Lower leg skin (tissue), 4 donors: ENCODE measurements around the gene SHISA8. TPM values are rescaled to one million over a fixed set of nuclear protein-coding genes. Genes with fewer than 3 reads are reported as not detected.
"Not testable (repeated sequence)": the region's sequence is repeated elsewhere in the genome, so short reads cannot be mapped to it uniquely, and the experiment has no call there.

ENCODE experiments used
- DNase-seq, 2 donors: peaks; one replicate each; pipeline ENCODE4 v3.0.0-alpha.2; 2019; ENCODE audit warnings: low spot score in 2 of 2
- H3K4me3 ChIP-seq: fragments of 200-600 bp; sonication (generic); 2 replicates; pipeline ENCODE4 v1.5.1; 2017; ENCODE audit warnings: mild to moderate bottlenecking, low read depth; ENCODE audit not compliant: poor library complexity, severe bottlenecking
- POLR2A ChIP-seq, 2 donors: fragments of 450-650 bp; IDR thresholded peaks; one replicate each; pipeline ENCODE4 v1.6.1; 2016 to 2017; ENCODE audit warnings: antibody characterized with exemption in 2 of 2, mild to moderate bottlenecking in 1 of 2, moderate library complexity in 1 of 2
- WGBS, 2 donors: methylation state at CpG; one replicate each; pipeline ENCODE4 v1.1.5; 2018; 5-methylcytosine and 5-hydroxymethylcytosine counted together
- intact Hi-C: fragments of 100-400 bp; cut with DNase I; formaldehyde crosslinking; loops from one replicate; pipeline ENCODE4 v1.15.0; 2023; ENCODE audit warnings: low total_unique reads
- total RNA-seq, 4 donors: library from RNA; depleted of rRNA; stranded (reverse); fragments of >200 nt; gene quantifications; one replicate each; pipeline ENCODE4 v1.1.0, GENCODE V29; 2016
- TF ChIP-seq, protein P1 (sequence below), 3 donors: fragments of 450-650 bp; IDR thresholded peaks; one replicate each; pipeline ENCODE4 v1.5.1; 2016; ENCODE audit warnings: antibody characterized with exemption in 3 of 3, mild to moderate bottlenecking in 3 of 3, moderate library complexity in 2 of 3

The SHISA8 gene
- total RNA-seq, 4 donors from 2014 or later, result 0.46 to 2.0 (median 1.0) TPM

DNA sequence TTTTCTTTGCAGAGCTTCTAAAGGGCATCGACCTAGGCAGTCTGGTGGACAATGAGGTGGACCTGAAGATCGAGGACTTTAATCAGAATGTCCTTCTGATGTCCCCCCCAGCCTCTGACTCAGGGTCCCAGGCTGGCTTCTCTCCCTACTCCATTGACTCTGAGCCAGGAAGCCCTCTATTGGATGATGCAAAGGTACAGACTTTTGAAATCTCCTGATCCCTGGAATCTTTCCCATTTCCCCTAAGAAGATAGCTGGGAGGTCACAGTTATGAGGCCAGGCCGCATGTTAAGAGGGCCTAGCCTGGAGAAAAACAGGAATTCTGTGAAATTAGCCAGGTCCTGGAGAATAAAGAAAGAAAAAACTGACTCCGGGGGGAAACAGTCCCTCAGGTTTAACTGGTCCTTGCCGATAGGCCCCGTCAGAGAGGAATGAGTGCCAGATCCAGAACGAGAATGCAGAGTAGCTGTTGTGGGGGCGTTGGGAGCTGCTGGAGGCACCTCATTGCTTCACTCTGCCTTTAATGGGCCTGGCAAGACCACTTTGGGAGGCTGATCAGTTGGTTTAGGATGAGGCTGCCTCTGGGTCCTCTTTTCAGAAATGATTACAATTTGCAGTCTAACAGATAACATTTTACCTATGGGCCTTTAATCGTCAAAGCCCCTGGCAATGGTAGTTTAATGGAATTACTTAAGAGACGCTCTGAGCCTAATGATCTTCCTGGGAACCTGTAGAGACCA lies 39.2 kb downstream of the SHISA8 start:
- no peak for TF ChIP-seq POLR2A (IDR thresholded peaks at IDR 0.05)
- TF ChIP-seq, protein P1, sequence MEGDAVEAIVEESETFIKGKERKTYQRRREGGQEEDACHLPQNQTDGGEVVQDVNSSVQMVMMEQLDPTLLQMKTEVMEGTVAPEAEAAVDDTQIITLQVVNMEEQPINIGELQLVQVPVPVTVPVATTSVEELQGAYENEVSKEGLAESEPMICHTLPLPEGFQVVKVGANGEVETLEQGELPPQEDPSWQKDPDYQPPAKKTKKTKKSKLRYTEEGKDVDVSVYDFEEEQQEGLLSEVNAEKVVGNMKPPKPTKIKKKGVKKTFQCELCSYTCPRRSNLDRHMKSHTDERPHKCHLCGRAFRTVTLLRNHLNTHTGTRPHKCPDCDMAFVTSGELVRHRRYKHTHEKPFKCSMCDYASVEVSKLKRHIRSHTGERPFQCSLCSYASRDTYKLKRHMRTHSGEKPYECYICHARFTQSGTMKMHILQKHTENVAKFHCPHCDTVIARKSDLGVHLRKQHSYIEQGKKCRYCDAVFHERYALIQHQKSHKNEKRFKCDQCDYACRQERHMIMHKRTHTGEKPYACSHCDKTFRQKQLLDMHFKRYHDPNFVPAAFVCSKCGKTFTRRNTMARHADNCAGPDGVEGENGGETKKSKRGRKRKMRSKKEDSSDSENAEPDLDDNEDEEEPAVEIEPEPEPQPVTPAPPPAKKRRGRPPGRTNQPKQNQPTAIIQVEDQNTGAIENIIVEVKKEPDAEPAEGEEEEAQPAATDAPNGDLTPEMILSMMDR (IDR thresholded peaks at IDR 0.05), result no peak
- intact Hi-C loops, result no loop called here
- no peak for DNase-seq
- WGBS, 2 donors, result 83 to 88% methylated on average over 10 of the region's 10 CpGs
- H3K4me3 ChIP-seq, result no peak overlapping the region

DNA sequence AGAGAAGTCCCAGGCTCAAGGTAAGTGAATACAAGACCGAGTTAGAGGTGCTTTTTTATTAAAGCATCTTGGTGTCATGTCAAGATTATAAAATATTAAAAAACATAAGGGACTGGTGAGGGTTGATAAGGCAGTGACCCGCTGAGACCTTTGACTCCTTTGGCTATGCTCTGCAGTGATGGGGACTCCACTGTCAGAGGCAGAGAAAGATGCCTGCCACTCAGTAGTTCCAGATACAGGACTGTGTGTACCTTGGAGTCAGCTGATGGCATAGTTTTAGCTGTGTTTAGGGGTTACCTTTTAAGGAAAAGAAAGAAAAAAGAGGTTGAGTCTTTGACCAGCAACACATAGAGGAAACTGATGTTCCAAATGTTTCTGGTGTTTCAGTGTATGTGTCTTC lies 40.8 kb downstream of the SHISA8 start:
- TF ChIP-seq, protein P1 (IDR thresholded peaks at IDR 0.05), result no peak
- no peak for TF ChIP-seq POLR2A (IDR thresholded peaks at IDR 0.05)
- 89 to 93% methylated on average over 2 of the region's 2 CpGs for WGBS, 2 donors
- intact Hi-C loops, result no loop called here

DNA sequence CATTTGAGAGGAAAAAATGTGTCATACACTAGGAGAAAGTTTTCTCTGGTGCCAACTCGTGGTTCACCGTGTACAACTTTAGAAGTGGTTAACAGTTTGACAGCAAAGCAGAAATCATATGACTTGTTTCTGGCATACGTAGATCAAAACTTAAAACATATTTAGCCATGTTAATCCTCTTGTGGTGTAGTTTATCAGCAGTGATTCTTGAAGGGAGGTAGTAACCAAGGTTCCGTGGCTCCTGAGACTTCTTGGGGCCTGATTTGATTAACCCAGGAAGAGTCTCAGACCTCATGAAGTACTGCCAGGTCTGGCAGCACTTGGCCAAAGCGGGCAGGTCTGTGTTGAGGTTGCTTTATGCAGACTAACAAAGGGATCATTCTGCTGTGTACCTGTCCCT lies 41.5 kb downstream of the SHISA8 start:
- WGBS, 2 donors, result 52 to 65% methylated on average over 5 of the region's 5 CpGs
- no peak overlapping the region for H3K4me3 ChIP-seq
- TF ChIP-seq, protein P1 (IDR thresholded peaks at IDR 0.05), result no peak
- no peak for TF ChIP-seq POLR2A (IDR thresholded peaks at IDR 0.05)
- intact Hi-C loops, result no loop called here
- DNase-seq, result no peak

More for the DNA sequence above, 40.8 kb downstream of the SHISA8 start:
- no peak for DNase-seq
- H3K4me3 ChIP-seq, result no peak overlapping the region

DNA sequence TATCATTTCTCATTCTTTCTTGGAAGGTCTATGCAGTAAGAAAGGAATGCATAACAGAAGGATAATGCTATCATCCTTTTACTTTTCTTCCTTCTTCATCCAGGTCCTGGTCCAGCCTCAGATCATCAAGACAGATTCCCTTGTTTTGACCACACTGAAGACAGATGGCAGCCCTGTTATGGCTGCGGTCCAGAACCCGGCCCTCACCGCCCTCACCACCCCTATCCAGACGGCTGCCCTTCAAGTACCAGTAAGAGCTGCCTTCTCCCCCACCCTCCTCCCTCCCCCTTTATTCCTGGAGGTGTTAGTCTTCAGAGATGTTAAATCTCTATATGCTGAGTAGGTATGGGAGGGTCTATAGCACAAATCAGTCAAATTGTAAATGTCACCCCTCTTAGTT lies 44.1 kb downstream of the SHISA8 start:
- 80 to 91% methylated on average over 4 of the region's 4 CpGs for WGBS, 2 donors
- no peak for TF ChIP-seq POLR2A (IDR thresholded peaks at IDR 0.05)
- TF ChIP-seq, protein P1 (IDR thresholded peaks at IDR 0.05), result no peak
- no peak overlapping the region for H3K4me3 ChIP-seq
- DNase-seq, result no peak
- intact Hi-C loops, result no loop called here

DNA sequence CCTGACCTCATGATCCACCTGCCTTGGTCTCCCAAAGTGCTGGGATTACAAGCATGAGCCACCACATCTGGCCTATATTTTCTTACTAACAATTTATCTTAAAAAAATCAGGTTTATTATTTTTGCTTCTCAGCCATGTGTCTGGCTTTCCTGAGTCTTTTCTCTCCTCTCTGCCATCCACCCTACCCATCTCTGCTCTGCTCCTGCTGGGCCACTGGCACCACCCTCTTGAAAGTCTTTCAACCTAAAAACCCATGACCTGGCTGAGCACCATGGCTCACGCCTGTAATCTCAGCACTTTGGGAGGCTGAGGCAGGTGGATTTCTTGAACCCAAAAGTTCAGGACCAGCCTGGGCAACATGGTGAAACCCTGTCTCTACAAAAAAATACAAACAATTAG lies 44.8 kb downstream of the SHISA8 start:
- H3K4me3 ChIP-seq, DNase-seq, intact Hi-C loops: not testable (repeated sequence)
- WGBS, 2 donors, result 94 to 100% methylated on average over 1 of the region's 1 CpG

DNA sequence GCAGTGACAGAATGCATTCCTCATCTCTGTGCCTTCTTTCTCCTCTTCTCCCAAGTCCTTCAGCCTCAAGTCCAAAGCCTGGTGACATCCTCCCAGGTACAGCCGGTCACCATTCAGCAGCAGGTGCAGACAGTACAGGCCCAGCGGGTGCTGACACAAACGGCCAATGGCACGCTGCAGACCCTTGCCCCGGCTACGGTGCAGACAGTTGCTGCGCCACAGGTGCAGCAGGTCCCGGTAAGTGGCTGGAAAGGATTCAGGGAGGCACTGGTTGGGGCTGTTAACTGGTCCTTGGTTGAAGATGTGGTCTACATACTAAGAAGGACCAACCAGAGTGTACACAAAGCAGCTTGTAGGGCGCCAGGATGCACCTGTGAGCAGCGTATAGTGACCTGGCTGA lies 46.3 kb downstream of the SHISA8 start:
- no peak for DNase-seq
- TF ChIP-seq POLR2A (IDR thresholded peaks at IDR 0.05), result no peak
- TF ChIP-seq, protein P1 (IDR thresholded peaks at IDR 0.05), result no peak
- intact Hi-C loops, result no loop called here
- WGBS, 2 donors, result 98% methylated on average over 10 of the region's 10 CpGs
- H3K4me3 ChIP-seq, result no peak overlapping the region
